ENCODE data around the gene RASAL2.

Gene RASAL2

GRCh38 chr1:178076607-178077006 lies 17.3 kb upstream of the RASAL2 start:
- Histone ChIP-seq H3K4me3 (ENCODE audit: low read length, poor library complexity, severe bottlenecking) (no peak overlapping the region), H3F3A (ENCODE audit: low read depth) (no peaks in the 10 kb centered on the region), H3K4me2 (ENCODE audit: low read depth, low read length, poor library complexity, severe bottlenecking) (no peak overlapping the region), H3K4me1 (ENCODE audit: insufficient read depth, low read length, poor library complexity, severe bottlenecking) (no peaks in the 10 kb centered on the region), H3K9ac (ENCODE audit: low read depth, low read length, poor library complexity, severe bottlenecking) (no peak overlapping the region), H3K79me2 (ENCODE audit: insufficient read depth, low read length) (no peaks in the 10 kb centered on the region), H4K20me1 (ENCODE audit: insufficient read depth, low read length, poor library complexity, severe bottlenecking) (no peaks in the 10 kb centered on the region), H2AFZ (ENCODE audit: low read length) (no peak overlapping the region), H3K9me2 (replicated peaks; ENCODE audit: low read depth, low read length) (no peaks in the 10 kb centered on the region), H3K27me3 (ENCODE audit: insufficient read depth, low read length, poor library complexity, severe bottlenecking) (no peaks in the 10 kb centered on the region), H3K9me3 (ENCODE audit: insufficient read depth, low read depth, low read length) (no peaks in the 10 kb centered on the region), H3K36me3 (ENCODE audit: insufficient read depth, low read length) (no peaks in the 10 kb centered on the region)
- TF ChIP-seq EZH2phosphoT487 (IDR thresholded peaks at IDR 0.05; ENCODE audit: borderline replicate concordance), result no peak
- TF ChIP-seq, protein P1, sequence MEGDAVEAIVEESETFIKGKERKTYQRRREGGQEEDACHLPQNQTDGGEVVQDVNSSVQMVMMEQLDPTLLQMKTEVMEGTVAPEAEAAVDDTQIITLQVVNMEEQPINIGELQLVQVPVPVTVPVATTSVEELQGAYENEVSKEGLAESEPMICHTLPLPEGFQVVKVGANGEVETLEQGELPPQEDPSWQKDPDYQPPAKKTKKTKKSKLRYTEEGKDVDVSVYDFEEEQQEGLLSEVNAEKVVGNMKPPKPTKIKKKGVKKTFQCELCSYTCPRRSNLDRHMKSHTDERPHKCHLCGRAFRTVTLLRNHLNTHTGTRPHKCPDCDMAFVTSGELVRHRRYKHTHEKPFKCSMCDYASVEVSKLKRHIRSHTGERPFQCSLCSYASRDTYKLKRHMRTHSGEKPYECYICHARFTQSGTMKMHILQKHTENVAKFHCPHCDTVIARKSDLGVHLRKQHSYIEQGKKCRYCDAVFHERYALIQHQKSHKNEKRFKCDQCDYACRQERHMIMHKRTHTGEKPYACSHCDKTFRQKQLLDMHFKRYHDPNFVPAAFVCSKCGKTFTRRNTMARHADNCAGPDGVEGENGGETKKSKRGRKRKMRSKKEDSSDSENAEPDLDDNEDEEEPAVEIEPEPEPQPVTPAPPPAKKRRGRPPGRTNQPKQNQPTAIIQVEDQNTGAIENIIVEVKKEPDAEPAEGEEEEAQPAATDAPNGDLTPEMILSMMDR (conservative IDR thresholded peaks at IDR 0.05; ENCODE audit: low read length), result no peak

GRCh38 chr1:178077917-178078316 lies 16.0 kb upstream of the RASAL2 start:
- Histone ChIP-seq H3K9ac (ENCODE audit: low read depth, low read length, poor library complexity, severe bottlenecking) (no peak overlapping the region), H3F3A (ENCODE audit: low read depth) (no peaks in the 10 kb centered on the region), H3K4me2 (ENCODE audit: low read depth, low read length, poor library complexity, severe bottlenecking) (no peak overlapping the region), H3K79me2 (ENCODE audit: insufficient read depth, low read length) (no peaks in the 10 kb centered on the region), H3K27me3 (ENCODE audit: insufficient read depth, low read length, poor library complexity, severe bottlenecking) (no peaks in the 10 kb centered on the region), H4K20me1 (ENCODE audit: insufficient read depth, low read length, poor library complexity, severe bottlenecking) (no peaks in the 10 kb centered on the region), H3K4me1 (ENCODE audit: insufficient read depth, low read length, poor library complexity, severe bottlenecking) (no peaks in the 10 kb centered on the region), H2AFZ (ENCODE audit: low read length) (no peak overlapping the region), H3K36me3 (ENCODE audit: insufficient read depth, low read length) (no peaks in the 10 kb centered on the region), H3K9me3 (ENCODE audit: insufficient read depth, low read depth, low read length) (no peaks in the 10 kb centered on the region), H3K9me2 (replicated peaks; ENCODE audit: low read depth, low read length) (no peaks in the 10 kb centered on the region), H3K4me3 (ENCODE audit: low read length, poor library complexity, severe bottlenecking) (no peak overlapping the region)
- no peak for TF ChIP-seq EZH2phosphoT487 (IDR thresholded peaks at IDR 0.05; ENCODE audit: borderline replicate concordance)
- TF ChIP-seq, protein P1 (conservative IDR thresholded peaks at IDR 0.05; ENCODE audit: low read length), result no peak

DNA sequence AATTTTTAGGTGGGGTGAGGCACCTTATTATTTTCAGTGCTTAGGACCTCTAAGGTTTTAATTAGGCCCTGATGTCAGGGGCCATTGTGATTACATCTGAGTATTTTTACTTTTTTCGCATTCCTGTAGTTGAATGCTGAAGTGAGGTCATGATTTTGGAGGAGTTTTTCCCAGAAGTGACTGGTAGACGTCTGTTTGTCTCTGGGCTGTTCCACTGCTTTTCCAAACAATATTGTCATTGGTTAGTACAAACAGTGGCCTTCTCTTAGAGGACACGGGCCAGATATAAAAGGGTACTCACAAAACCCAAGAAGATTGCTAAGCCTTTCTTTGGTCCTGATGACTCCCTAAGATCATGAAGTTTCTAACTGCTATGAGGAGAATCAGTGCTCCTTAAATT lies 7.6 kb upstream of the RASAL2 start:
- Histone ChIP-seq H3K9me3 (ENCODE audit: insufficient read depth, low read depth, low read length) (no peaks in the 10 kb centered on the region), H3K9ac (ENCODE audit: low read depth, low read length, poor library complexity, severe bottlenecking) (no peak overlapping the region), H3K27me3 (ENCODE audit: insufficient read depth, low read length, poor library complexity, severe bottlenecking) (no peaks in the 10 kb centered on the region), H3K79me2 (ENCODE audit: insufficient read depth, low read length) (no peaks in the 10 kb centered on the region), H3K9me2 (replicated peaks; ENCODE audit: low read depth, low read length) (no peaks in the 10 kb centered on the region), H3K4me3 (ENCODE audit: low read length, poor library complexity, severe bottlenecking) (no peak overlapping the region), H3K4me1 (ENCODE audit: insufficient read depth, low read length, poor library complexity, severe bottlenecking) (no peaks in the 10 kb centered on the region), H2AFZ (ENCODE audit: low read length) (no peak overlapping the region), H3F3A (ENCODE audit: low read depth) (no peaks in the 10 kb centered on the region), H3K4me2 (ENCODE audit: low read depth, low read length, poor library complexity, severe bottlenecking) (no peak overlapping the region), H4K20me1 (ENCODE audit: insufficient read depth, low read length, poor library complexity, severe bottlenecking) (no peaks in the 10 kb centered on the region), H3K36me3 (ENCODE audit: insufficient read depth, low read length) (no peaks in the 10 kb centered on the region)
- TF ChIP-seq, protein P1 (conservative IDR thresholded peaks at IDR 0.05; ENCODE audit: low read length), result no peak
- no peak for TF ChIP-seq EZH2phosphoT487 (IDR thresholded peaks at IDR 0.05; ENCODE audit: borderline replicate concordance)

All from Loucy (cell line).